SK-N-SH (cell line): Measurements from ENCODE around the gene CPLANE1. TPM values are rescaled to one million over a fixed set of nuclear protein-coding genes. Genes with fewer than 3 reads are reported as not detected.

Experiments used
- CTCF ChIA-PET: fragments of 300-600, 350-600 bp; formaldehyde crosslinking; extraction: SDS; loops from one replicate; lab custom pipeline; 2021; lab: Yijun Ruan, JAX
- POLR2A ChIA-PET: fragments of 350-600 bp; sonication (Branson Sonifier 250); formaldehyde crosslinking; extraction: SDS; loops from one replicate; lab custom pipeline; 2020; ENCODE audit warnings: antibody characterized with exemption, inconsistent platforms; lab: Yijun Ruan, JAX
- DNase-seq: peaks from one replicate; pipeline ENCODE4 v3.0.0; 2012
- H2AFZ ChIP-seq: fragments of 200-600 bp; sonication (generic); 2 replicates; pipeline ENCODE4 v1.8.1; 2016; ENCODE audit warnings: antibody characterized with exemption, mild to moderate bottlenecking, low read depth
- H3F3A ChIP-seq: fragments of 200-600 bp; sonication (generic); replicated peaks from 2 replicates; pipeline ENCODE3; 2016; ENCODE audit warnings: antibody characterized with exemption, mild to moderate bottlenecking; ENCODE audit not compliant: insufficient read depth
- H3K27ac ChIP-seq, 2 experiments: fragments of 200-500 bp in 1 of 2; fragments of 200-600 bp in 1 of 2; sonication (Bioruptor generic) in 1 of 2; sonication (generic), shearing (Covaris generic) in 1 of 2; 2 replicates each; pipeline versions ENCODE4 v1.5.1 to v1.6.1; 2014 to 2016; ENCODE audit warnings: low read depth in 2 of 2, inconsistent platforms in 1 of 2, low read length in 1 of 2, mild to moderate bottlenecking in 1 of 2, mixed read lengths in 1 of 2
- H3K27me3 ChIP-seq: fragments of 200-600 bp; sonication (generic), shearing (Covaris generic); 2 replicates; pipeline ENCODE4 v1.6.1; 2016; ENCODE audit warnings: mixed run types; ENCODE audit not compliant: insufficient read depth
- H3K36me3 ChIP-seq, 2 experiments: fragments of 200-500 bp in 1 of 2; fragments of 200-600 bp in 1 of 2; sonication (Bioruptor generic) in 1 of 2; sonication (generic) in 1 of 2; replicated peaks in 1 of 2; 2 replicates each; pipeline versions ENCODE3 to v1.5.1; 2014 to 2016; ENCODE audit warnings: low read length in 1 of 2, mild to moderate bottlenecking in 1 of 2; ENCODE audit not compliant: insufficient read depth in 2 of 2, control insufficient read depth in 1 of 2
- H3K4me1 ChIP-seq, 2 experiments: fragments of 200-500 bp in 1 of 2; fragments of 200-600 bp in 1 of 2; sonication (Bioruptor generic) in 1 of 2; sonication (generic), shearing (Covaris generic) in 1 of 2; 2 replicates each; pipeline versions ENCODE4 v1.5.1 to v1.6.1; 2014 to 2016; ENCODE audit warnings: low read depth in 1 of 2, low read length in 1 of 2, mixed run types in 1 of 2; ENCODE audit not compliant: insufficient read depth in 2 of 2, control insufficient read depth in 1 of 2
- H3K4me2 ChIP-seq: fragments of 200-600 bp; sonication (generic), shearing (Covaris generic); 2 replicates; pipeline ENCODE4 v1.6.1; 2017; ENCODE audit warnings: mixed run types
- H3K4me3 ChIP-seq, 2 experiments: fragments of 200-500 bp in 1 of 2; fragments of 200-600 bp in 1 of 2; sonication (Bioruptor generic) in 1 of 2; sonication (generic), shearing (Covaris generic) in 1 of 2; 2 replicates each; pipeline versions ENCODE4 v1.5.1 to v1.8.1; 2014 to 2016; ENCODE audit warnings: low read depth in 2 of 2, inconsistent platforms in 1 of 2, low read length in 1 of 2, mild to moderate bottlenecking in 1 of 2, mixed read lengths in 1 of 2, moderate library complexity in 1 of 2
- H3K79me2 ChIP-seq: fragments of 200-600 bp; sonication (generic); 2 replicates; pipeline ENCODE4 v1.8.1; 2017; ENCODE audit warnings: mild to moderate bottlenecking; ENCODE audit not compliant: insufficient read depth
- H3K9ac ChIP-seq: fragments of 200-600 bp; sonication (generic); 2 replicates; pipeline ENCODE4 v1.6.1; 2017; ENCODE audit warnings: mixed run types
- H3K9me2 ChIP-seq: fragments of 200-600 bp; sonication (generic); 2 replicates; pipeline ENCODE4 v1.6.1; 2017; ENCODE audit warnings: mixed run types
- H3K9me3 ChIP-seq: fragments of 200-600 bp; sonication (generic); 2 replicates; pipeline ENCODE4 v1.6.1; 2017; ENCODE audit warnings: mixed run types, mild to moderate bottlenecking, moderate library complexity
- H4K20me1 ChIP-seq: fragments of 200-600 bp; sonication (generic); 2 replicates; pipeline ENCODE4 v1.6.1; 2017; ENCODE audit warnings: mild to moderate bottlenecking, mixed run types; ENCODE audit not compliant: insufficient read depth
- CHD2 ChIP-seq: fragments of 150-350 bp; IDR thresholded peaks from 2 replicates; pipeline ENCODE4 v1.6.1; 2018; ENCODE audit warnings: low read length; ENCODE audit not compliant: partially characterized antibody
- ELF1 ChIP-seq: IDR thresholded peaks from 2 replicates; pipeline ENCODE4 v1.4.0; 2012
- EP300 ChIP-seq, 2 experiments: IDR thresholded peaks; 2 replicates each; pipeline versions ENCODE4 v1.4.0 to v1.6.1; 2012; ENCODE audit warnings: borderline replicate concordance in 1 of 2, low read depth in 1 of 2, low read length in 1 of 2
- EZH2phosphoT487 ChIP-seq: fragments of 200-600 bp; sonication (generic); IDR thresholded peaks from 2 replicates; pipeline ENCODE4 v1.6.1; 2017; ENCODE audit warnings: low read depth, mixed run types, mild to moderate bottlenecking, antibody characterized with exemption, moderate library complexity, borderline replicate concordance
- FOSL2 ChIP-seq: IDR thresholded peaks from 2 replicates; pipeline ENCODE4 v1.4.0; 2012; ENCODE audit warnings: low read depth, mild to moderate bottlenecking, moderate library complexity, borderline replicate concordance
- GABPA ChIP-seq: IDR thresholded peaks from 2 replicates; pipeline ENCODE4 v1.4.0; 2012; ENCODE audit warnings: low read depth, mild to moderate bottlenecking
- GATA2 ChIP-seq: sonication (generic); formaldehyde crosslinking; IDR thresholded peaks from 2 replicates; pipeline ENCODE4 v1.5.0; 2020; ENCODE audit warnings: mild to moderate bottlenecking, missing genetic modification reagents
- MEF2A ChIP-seq: IDR thresholded peaks from 2 replicates; pipeline ENCODE4 v1.4.0; 2012; ENCODE audit warnings: low read depth, borderline replicate concordance
- POLR2AphosphoS5 ChIP-seq: IDR thresholded peaks from 2 replicates; pipeline ENCODE4 v1.6.1; 2012; ENCODE audit warnings: low read depth, low read length
- RAD21 ChIP-seq: IDR thresholded peaks from 2 replicates; pipeline ENCODE4 v1.6.1; 2012; ENCODE audit warnings: mild to moderate bottlenecking, low read length
- SIN3A ChIP-seq: IDR thresholded peaks from 2 replicates; pipeline ENCODE4 v1.6.1; 2012; ENCODE audit warnings: low read depth, mild to moderate bottlenecking, low read length, moderate library complexity, borderline replicate concordance
- SMC3 ChIP-seq: IDR thresholded peaks from 2 replicates; pipeline ENCODE4 v1.6.1; 2012; ENCODE audit warnings: low read depth, low read length, improper control_type of control experiment
- TAF1 ChIP-seq: IDR thresholded peaks from 2 replicates; pipeline ENCODE4 v1.6.1; 2012; ENCODE audit warnings: low read depth, mild to moderate bottlenecking, low read length, moderate library complexity, borderline replicate concordance
- TCF12 ChIP-seq: IDR thresholded peaks from 2 replicates; pipeline ENCODE4 v1.4.0; 2012
- TEAD4 ChIP-seq: IDR thresholded peaks from 2 replicates; pipeline ENCODE4 v1.4.0; 2012; ENCODE audit warnings: mild to moderate bottlenecking, borderline replicate concordance; ENCODE audit not compliant: insufficient read depth
- USF1 ChIP-seq: IDR thresholded peaks from 2 replicates; pipeline ENCODE4 v1.4.0; 2012; ENCODE audit warnings: low read depth, borderline replicate concordance
- YY1 ChIP-seq: IDR thresholded peaks from 2 replicates; pipeline ENCODE4 v1.4.0; 2012; ENCODE audit warnings: low read depth, mild to moderate bottlenecking
- WGBS: methylation state at CpG from one replicate; pipeline ENCODE4 v1.1.6; 2017; ENCODE audit warnings: low lambda C conversion rate; 5-methylcytosine and 5-hydroxymethylcytosine counted together
- polyA plus RNA-seq, 3 experiments: library from polyadenylated mRNA; depleted of rRNA; stranded (reverse); fragments of >200 nt; gene quantifications; 2 replicates each; pipeline ENCODE4 v1.2.3, GENCODE V29; 2012
- TF ChIP-seq, protein P1 (sequence below): IDR thresholded peaks from 2 replicates; pipeline ENCODE4 v1.6.1; 2012; ENCODE audit warnings: mild to moderate bottlenecking, low read depth, low read length, moderate library complexity
- TF ChIP-seq, protein P2 (sequence below): IDR thresholded peaks from 2 replicates; pipeline ENCODE4 v1.4.0; 2012; ENCODE audit warnings: low read depth, borderline replicate concordance

Gene CPLANE1
- polyA plus RNA-seq, 1 of the 3 experiments (the other 2 are of a cell fraction): 3.6 TPM

DNA sequence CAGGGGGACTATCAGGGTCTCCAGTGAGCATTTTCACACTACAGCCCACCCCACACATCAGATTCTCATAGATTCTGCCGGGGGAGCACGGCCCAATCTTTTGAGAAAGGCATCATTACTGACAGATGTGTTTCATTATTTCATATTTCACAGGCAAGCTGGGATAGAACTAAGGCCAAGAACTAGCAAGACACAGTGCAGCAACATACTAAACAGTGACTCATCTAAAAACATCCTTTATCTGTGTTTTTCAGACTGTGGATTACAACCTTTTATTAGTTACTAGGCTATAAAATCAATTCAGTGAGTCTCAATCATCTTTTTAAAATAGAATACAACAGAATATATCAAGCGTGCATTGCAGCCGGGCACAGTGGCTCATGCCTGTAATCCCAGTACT lies 59.8 kb downstream of the CPLANE1 start:
- Histone ChIP-seq H3K79me2 (no peaks in the 10 kb centered on the region), H3K36me3 (peaks cover 34 to 54% of the 10 kb centered on the region in 2 experiments), H3K27ac (no peak overlapping the region), H3K9ac (no peak overlapping the region), H2AFZ (no peak overlapping the region), H3K4me3 (no peak overlapping the region), H3K4me1 (no peaks in the 10 kb centered on the region), H4K20me1 (no peaks in the 10 kb centered on the region), H3K9me2 (no peaks in the 10 kb centered on the region), H3K27me3 (no peaks in the 10 kb centered on the region), H3K9me3 (no peaks in the 10 kb centered on the region), H3K4me2 (no peak overlapping the region), H3F3A (no peaks in the 10 kb centered on the region)
- CTCF ChIA-PET: no interaction called here
- DNase-seq: no peak
- POLR2A ChIA-PET: interaction anchor here (0.6 kb wide), 1 partner anchor 197 kb away, joined by 3 read pairs; no protein-coding TSS in a partner anchor
- TF ChIP-seq, protein P1, sequence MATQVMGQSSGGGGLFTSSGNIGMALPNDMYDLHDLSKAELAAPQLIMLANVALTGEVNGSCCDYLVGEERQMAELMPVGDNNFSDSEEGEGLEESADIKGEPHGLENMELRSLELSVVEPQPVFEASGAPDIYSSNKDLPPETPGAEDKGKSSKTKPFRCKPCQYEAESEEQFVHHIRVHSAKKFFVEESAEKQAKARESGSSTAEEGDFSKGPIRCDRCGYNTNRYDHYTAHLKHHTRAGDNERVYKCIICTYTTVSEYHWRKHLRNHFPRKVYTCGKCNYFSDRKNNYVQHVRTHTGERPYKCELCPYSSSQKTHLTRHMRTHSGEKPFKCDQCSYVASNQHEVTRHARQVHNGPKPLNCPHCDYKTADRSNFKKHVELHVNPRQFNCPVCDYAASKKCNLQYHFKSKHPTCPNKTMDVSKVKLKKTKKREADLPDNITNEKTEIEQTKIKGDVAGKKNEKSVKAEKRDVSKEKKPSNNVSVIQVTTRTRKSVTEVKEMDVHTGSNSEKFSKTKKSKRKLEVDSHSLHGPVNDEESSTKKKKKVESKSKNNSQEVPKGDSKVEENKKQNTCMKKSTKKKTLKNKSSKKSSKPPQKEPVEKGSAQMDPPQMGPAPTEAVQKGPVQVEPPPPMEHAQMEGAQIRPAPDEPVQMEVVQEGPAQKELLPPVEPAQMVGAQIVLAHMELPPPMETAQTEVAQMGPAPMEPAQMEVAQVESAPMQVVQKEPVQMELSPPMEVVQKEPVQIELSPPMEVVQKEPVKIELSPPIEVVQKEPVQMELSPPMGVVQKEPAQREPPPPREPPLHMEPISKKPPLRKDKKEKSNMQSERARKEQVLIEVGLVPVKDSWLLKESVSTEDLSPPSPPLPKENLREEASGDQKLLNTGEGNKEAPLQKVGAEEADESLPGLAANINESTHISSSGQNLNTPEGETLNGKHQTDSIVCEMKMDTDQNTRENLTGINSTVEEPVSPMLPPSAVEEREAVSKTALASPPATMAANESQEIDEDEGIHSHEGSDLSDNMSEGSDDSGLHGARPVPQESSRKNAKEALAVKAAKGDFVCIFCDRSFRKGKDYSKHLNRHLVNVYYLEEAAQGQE: no peak
- no peak for TF ChIP-seq MEF2A
- TF ChIP-seq SMC3: no peak
- TF ChIP-seq POLR2AphosphoS5: no peak
- TF ChIP-seq GABPA: no peak
- TF ChIP-seq EP300 (IDR thresholded peaks at IDR 0.05; ENCODE audit: borderline replicate concordance in 1 of 2, low read depth in 1 of 2, low read length in 1 of 2): no peak
- TF ChIP-seq TAF1: no peak
- no peak for TF ChIP-seq SIN3A
- no peak for TF ChIP-seq TCF12
- no peak for TF ChIP-seq TEAD4
- 99% methylated on average over 4 of the region's 4 CpGs for WGBS

DNA sequence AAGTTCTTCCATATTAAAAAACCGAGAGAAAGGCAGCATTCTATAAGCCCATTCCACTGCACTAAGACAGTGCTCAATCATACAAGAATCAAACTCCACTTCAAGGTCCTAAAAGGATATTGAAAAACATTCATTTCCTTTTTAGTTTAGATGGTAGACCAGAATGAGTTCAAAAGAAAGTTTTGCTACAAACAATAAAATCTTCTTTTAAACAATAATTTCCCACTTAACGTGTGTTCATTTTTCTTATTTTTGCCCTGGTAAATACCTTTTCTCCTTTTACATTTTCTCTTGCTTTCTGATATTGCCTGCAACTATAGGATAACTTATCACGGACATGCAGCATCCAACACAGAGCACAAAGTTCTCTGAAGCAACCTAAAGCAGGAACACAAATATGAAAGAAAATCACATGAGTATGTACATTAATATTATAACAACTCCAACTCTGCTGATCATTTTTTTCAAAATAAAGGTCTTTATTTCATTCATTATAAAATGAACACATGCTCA lies 61.7 kb downstream of the CPLANE1 start:
- no peak overlapping the region for H3K4me3 ChIP-seq
- no peaks in the 10 kb centered on the region for H3K9me2 ChIP-seq
- ChIA-PET POLR2A (no interaction called here), CTCF (no interaction called here)
- no peaks in the 10 kb centered on the region for H3K79me2 ChIP-seq
- WGBS: 95% methylated on average over 3 of the region's 3 CpGs
- H3K27ac ChIP-seq: no peak overlapping the region
- H3K9ac ChIP-seq: no peak overlapping the region
- H2AFZ ChIP-seq: no peak overlapping the region
- no peak overlapping the region for H3K4me2 ChIP-seq
- DNase-seq: no peak
- no peaks in the 10 kb centered on the region for H3K27me3 ChIP-seq
- H3K9me3 ChIP-seq: no peaks in the 10 kb centered on the region
- H3K4me1 ChIP-seq: no peaks in the 10 kb centered on the region
- peaks cover 50 to 59% of the 10 kb centered on the region in 2 experiments for H3K36me3 ChIP-seq
- H4K20me1 ChIP-seq: no peaks in the 10 kb centered on the region
- TF ChIP-seq TAF1: no peak
- TF ChIP-seq POLR2AphosphoS5: no peak
- TF ChIP-seq ELF1: no peak
- no peak for TF ChIP-seq YY1
- TF ChIP-seq EZH2phosphoT487: no peak
- TF ChIP-seq RAD21: no peak
- no peak for TF ChIP-seq FOSL2
- no peak for TF ChIP-seq MEF2A
- TF ChIP-seq GATA2 (CRISPR knock-in tag): no peak
- no peak for TF ChIP-seq USF1
- no peak for TF ChIP-seq SMC3
- TF ChIP-seq, protein P2, sequence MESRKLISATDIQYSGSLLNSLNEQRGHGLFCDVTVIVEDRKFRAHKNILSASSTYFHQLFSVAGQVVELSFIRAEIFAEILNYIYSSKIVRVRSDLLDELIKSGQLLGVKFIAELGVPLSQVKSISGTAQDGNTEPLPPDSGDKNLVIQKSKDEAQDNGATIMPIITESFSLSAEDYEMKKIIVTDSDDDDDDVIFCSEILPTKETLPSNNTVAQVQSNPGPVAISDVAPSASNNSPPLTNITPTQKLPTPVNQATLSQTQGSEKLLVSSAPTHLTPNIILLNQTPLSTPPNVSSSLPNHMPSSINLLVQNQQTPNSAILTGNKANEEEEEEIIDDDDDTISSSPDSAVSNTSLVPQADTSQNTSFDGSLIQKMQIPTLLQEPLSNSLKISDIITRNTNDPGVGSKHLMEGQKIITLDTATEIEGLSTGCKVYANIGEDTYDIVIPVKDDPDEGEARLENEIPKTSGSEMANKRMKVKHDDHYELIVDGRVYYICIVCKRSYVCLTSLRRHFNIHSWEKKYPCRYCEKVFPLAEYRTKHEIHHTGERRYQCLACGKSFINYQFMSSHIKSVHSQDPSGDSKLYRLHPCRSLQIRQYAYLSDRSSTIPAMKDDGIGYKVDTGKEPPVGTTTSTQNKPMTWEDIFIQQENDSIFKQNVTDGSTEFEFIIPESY: no peak
- TF ChIP-seq CHD2: no peak
- no peak for TF ChIP-seq TCF12
- H3F3A ChIP-seq: no peaks in the 10 kb centered on the region
